Naive thymus-derived CD4-positive, alpha-beta T cell (primary cell): ENCODE results near the gene CENPB. TPM values are rescaled to one million over a fixed set of nuclear protein-coding genes. Genes with fewer than 3 reads are reported as not detected.
A peak's percentile ranks its signal among the peaks of the same experiment; 100 is the strongest.

ENCODE experiments used
- ATAC-seq: fragments of 150-1000 bp; cut with Tn5 transposase; 2 replicates; pipeline ENCODE4 v1.10.0; 2021; ENCODE audit warnings: mild to moderate bottlenecking, moderate library complexity
- CTCF ChIA-PET: fragments of 350-600 bp; sonication (Branson Sonifier 250); formaldehyde crosslinking; loops from one replicate; lab custom pipeline; 2021; ENCODE audit warnings: antibody characterized with exemption; lab: Charles Lee
- POLR2A ChIA-PET: fragments of 350-600 bp; sonication (Branson Sonifier 250); formaldehyde crosslinking; loops from one replicate; lab custom pipeline; 2021; ENCODE audit warnings: antibody characterized with exemption, inconsistent platforms; lab: Charles Lee
- DNase-seq, 9 donors: peaks; one replicate each; pipeline versions ENCODE4 v3.0.0 to v3.0.0-alpha.2; 2020 to 2022; ENCODE audit warnings: mixed read lengths in 1 of 9
- H3K27ac ChIP-seq: one replicate; pipeline ENCODE4 v1.7.0; 2013; ENCODE audit warnings: mild to moderate bottlenecking, low read depth, low read length, moderate library complexity
- H3K27me3 ChIP-seq, 2 donors: one replicate each; pipeline ENCODE4 v1.7.0; 2013; ENCODE audit warnings: low read length in 2 of 2, mild to moderate bottlenecking in 2 of 2, moderate library complexity in 2 of 2; ENCODE audit not compliant: control insufficient read depth in 2 of 2, insufficient read depth in 2 of 2
- H3K36me3 ChIP-seq, 3 experiments: 1 replicate in 2 of 3; 2 replicates in 1 of 3; pipeline ENCODE4 v1.7.0; 2013; ENCODE audit warnings: low read length in 3 of 3, mild to moderate bottlenecking in 3 of 3, moderate library complexity in 1 of 3; ENCODE audit not compliant: insufficient read depth in 3 of 3, control insufficient read depth in 2 of 3
- H3K4me1 ChIP-seq, 2 donors: one replicate each; pipeline ENCODE4 v1.7.0; 2013; ENCODE audit warnings: low read length in 2 of 2, mild to moderate bottlenecking in 2 of 2, moderate library complexity in 1 of 2; ENCODE audit not compliant: control insufficient read depth in 2 of 2, insufficient read depth in 2 of 2
- H3K4me3 ChIP-seq: 2 replicates; pipeline ENCODE4 v1.7.0; 2013; ENCODE audit warnings: mild to moderate bottlenecking, low read length
- H3K9me3 ChIP-seq, 3 experiments: 1 replicate in 2 of 3; 2 replicates in 1 of 3; pipeline ENCODE4 v1.7.0; 2013; ENCODE audit warnings: low read length in 3 of 3; ENCODE audit not compliant: control insufficient read depth in 2 of 3
- H3K27ac Mint-ChIP-seq, 9 donors: one replicate each; pipeline ENCODE4 v1.8.0; 2020 to 2022; ENCODE audit warnings: mixed read lengths in 9 of 9, mild to moderate bottlenecking in 8 of 9, moderate library complexity in 5 of 9, inconsistent platforms in 2 of 9
- H3K27me3 Mint-ChIP-seq, 5 donors: one replicate each; pipeline ENCODE4 v1.8.0; 2021 to 2022; ENCODE audit warnings: mixed read lengths in 5 of 5, mild to moderate bottlenecking in 1 of 5
- H3K36me3 Mint-ChIP-seq, 5 donors: one replicate each; pipeline ENCODE4 v1.8.0; 2020 to 2022; ENCODE audit warnings: mixed read lengths in 5 of 5, mild to moderate bottlenecking in 3 of 5, inconsistent platforms in 1 of 5
- H3K4me1 Mint-ChIP-seq, 7 donors: one replicate each; pipeline ENCODE4 v1.8.0; 2020 to 2022; ENCODE audit warnings: mixed read lengths in 7 of 7, mild to moderate bottlenecking in 3 of 7, inconsistent platforms in 1 of 7
- H3K4me3 Mint-ChIP-seq, 10 donors: one replicate each; pipeline ENCODE4 v1.8.0; 2020 to 2022; ENCODE audit warnings: mild to moderate bottlenecking in 10 of 10, mixed read lengths in 10 of 10, moderate library complexity in 6 of 10, inconsistent platforms in 2 of 10
- H3K9me3 Mint-ChIP-seq, 11 donors: one replicate each; pipeline ENCODE4 v1.8.0; 2020 to 2022; ENCODE audit warnings: mixed read lengths in 11 of 11, mild to moderate bottlenecking in 4 of 11, inconsistent platforms in 1 of 11, moderate library complexity in 1 of 11
- intact Hi-C, 2 donors: fragments of 100-400 bp; cut with micrococcal nuclease; formaldehyde crosslinking; loops; one replicate each; pipeline ENCODE4 v1.15.1; 2023
- polyA plus RNA-seq, 2 donors: library from polyadenylated mRNA; unstranded; fragments of 300-500 nt; fragmentation: Illumina TruSeq; gene quantifications; one replicate each; pipeline ENCODE4 v1.2.3, GENCODE V29; 2021
- total RNA-seq, 6 experiments: library from RNA in 5 of 6; stranded (reverse) in 5 of 6; gene quantifications; 1 replicate in 5 of 6; 2 replicates in 1 of 6; pipeline ENCODE4 v1.2.3 and lab custom pipeline; 2021 to 2026

CENPB gene
- total and polyA plus RNA-seq, 7 experiments from 2014 or later: 1.3 to 73.6 (median 43.2) TPM

DNA sequence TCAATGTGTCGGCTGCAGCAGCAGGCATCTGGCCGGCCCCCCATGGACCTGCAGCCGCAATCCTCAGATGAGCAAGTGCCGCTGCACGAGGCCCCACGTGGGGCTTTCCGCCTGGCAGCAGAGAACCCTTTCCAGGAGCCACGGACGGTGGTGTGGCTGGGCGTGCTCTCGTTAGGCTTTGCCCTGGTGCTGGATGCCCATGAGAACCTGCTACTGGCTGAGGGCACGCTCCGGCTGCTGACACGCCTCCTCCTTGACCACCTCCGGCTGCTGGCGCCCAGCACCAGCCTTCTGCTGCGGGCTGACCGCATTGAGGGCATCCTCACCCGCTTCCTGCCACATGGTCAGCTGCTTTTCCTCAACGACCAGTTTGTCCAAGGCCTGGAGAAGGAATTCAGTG lies 37.3 kb upstream of the CENPB start:
- no peak for DNase-seq
- Histone ChIP-seq H3K27ac (no peak overlapping the region), H3K9me3 (no peaks in the 10 kb centered on the region), H3K4me3 (no peak overlapping the region), H3K27me3 (no peaks in the 10 kb centered on the region), H3K4me1 (peaks cover 8 to 16% of the 10 kb centered on the region in 2 donors), H3K36me3 (peaks cover 8 to 43% (median 14%) of the 10 kb centered on the region in 3 experiments)
- intact Hi-C loops: no loop called here
- ChIA-PET CTCF (no interaction called here), POLR2A (interaction anchor here (0.6 kb wide), 1 partner anchor 56 kb away, joined by 8 read pairs; no protein-coding TSS in a partner anchor)
- no peak for ATAC-seq
- Mint-ChIP-seq H3K9me3 (peaks cover 0 to 1% (median 0%) of the 10 kb centered on the region in 11 donors), H3K4me1 (peaks cover 6 to 27% (median 23%) of the 10 kb centered on the region in 7 donors), H3K27me3 (no peaks in the 10 kb centered on the region), H3K27ac (no peak overlapping the region), H3K4me3 (peak overlapping the region in 1 of 10 donors; percentile 56), H3K36me3 (peaks cover 0 to 20% (median 8%) of the 10 kb centered on the region in 5 donors)

- Mint-ChIP-seq H3K27me3 (no peaks in the 10 kb centered on the region), H3K27ac (peak overlapping the region; percentile 69 to 99 (median 96)), H3K36me3 (peaks cover 0 to 18% (median 7%) of the 10 kb centered on the region in 5 donors), H3K9me3 (peaks cover 0 to 1% (median 0%) of the 10 kb centered on the region in 11 donors), H3K4me1 (peaks cover 6 to 40% (median 31%) of the 10 kb centered on the region in 7 donors), H3K4me3 (peak overlapping the region; percentile 38 to 95 (median 90))
- H3K36me3 ChIP-seq: peaks cover 8 to 43% (median 14%) of the 10 kb centered on the region in 3 experiments
- no peak for ATAC-seq
- H3K4me3 ChIP-seq: no peak overlapping the region
- intact Hi-C loops: loop anchor here in 1 of 2 donors (2.0 kb wide), 1 partner anchor 217 kb away; no protein-coding TSS in a partner anchor
- H3K4me1 ChIP-seq: peaks cover 20 to 24% of the 10 kb centered on the region in 2 donors
- no peak for DNase-seq
- CTCF ChIA-PET: interaction anchor here (1.1 to 5.6 kb wide), 2 partner anchors 26 to 34 kb away, joined by 3 to 82 read pairs; partner anchors contain the start of genes CDC25B and CENPB
- H3K9me3 ChIP-seq: no peaks in the 10 kb centered on the region
- H3K27ac ChIP-seq: no peak overlapping the region
- POLR2A ChIA-PET: interaction anchor here (1.0 to 13.1 kb wide), 7 partner anchors 17 to 54 kb away, joined by 3 to 134 read pairs (median 11); partner anchors contain the start of genes ADISSP, CDC25B and SPEF1
- no peaks in the 10 kb centered on the region for H3K27me3 ChIP-seq
Measured at GRCh38 chr20:3821996-3822395, 35.5 kb upstream of the CENPB start.

GRCh38 chr20:3820901-3821727 lies 34.6 kb upstream of the CENPB start:
- peak overlapping the region; percentile 90 for H3K4me3 ChIP-seq
- H3K4me1 Mint-ChIP-seq: peaks cover 14 to 45% (median 38%) of the 10 kb centered on the region in 7 donors

GRCh38 chr20:3820048-3820900 lies 33.7 kb upstream of the CENPB start, which contains the start of gene AP5S1:
TSS of gene AP5S1 (plus strand) at chr20:3820547. CDS start at chr20:3822118, 1,571 bp downstream.
- H3K4me3 Mint-ChIP-seq: peak within 1 kb of the TSS; percentile 85 to 95 (median 92)
- H3K27ac Mint-ChIP-seq: peak within 1 kb of the TSS; percentile 94 to 99 (median 97)
- ATAC-seq (peak; percentile 92), DNase-seq (peak; percentile 87 to 96 (median 92))
- Histone ChIP-seq H3K27ac (peak within 1 kb of the TSS; percentile 98), H3K4me3 (peak within 1 kb of the TSS; percentile 90), H3K9me3 (no peaks in the 10 kb centered on the region), H3K36me3 (peaks cover 8 to 28% (median 14%) of the 10 kb centered on the region in 3 experiments), H3K4me1 (peaks cover 35 to 41% of the 10 kb centered on the region in 2 donors), H3K27me3 (no peaks in the 10 kb centered on the region)
- intact Hi-C loops: loop anchor here (1.0 to 2.0 kb wide), 15 partner anchors 9 to 265 kb away; partner anchors contain the start of genes CENPB (in 2 of the 2), MAVS (in 2 of the 2), PANK2 (in 2 of the 2) and ADISSP (in 1 of the 2)
- H3K4me1 Mint-ChIP-seq: peaks cover 19 to 54% (median 47%) of the 10 kb centered on the region in 7 donors
- H3K36me3 Mint-ChIP-seq: peaks cover 0 to 10% (median 5%) of the 10 kb centered on the region in 5 donors
- peaks cover 0 to 1% (median 0%) of the 10 kb centered on the region in 11 donors for H3K9me3 Mint-ChIP-seq
- ChIA-PET CTCF (interaction anchor here (0.6 to 5.6 kb wide), 13 partner anchors 8 to 1737 kb away, joined by 3 to 82 read pairs (median 5); partner anchors contain the start of genes CDC25B and CENPB), POLR2A (interaction anchor here (0.7 to 13.1 kb wide), 15 partner anchors 11 to 641 kb away, joined by 3 to 134 read pairs (median 6); partner anchors contain the start of genes ADISSP, CDC25B, CENPB and SPEF1)
- H3K27me3 Mint-ChIP-seq: no peaks in the 10 kb centered on the region

More at GRCh38 chr20:3820901-3821727, 34.6 kb upstream of the CENPB start:
- peaks cover 8 to 35% (median 14%) of the 10 kb centered on the region in 3 experiments for H3K36me3 ChIP-seq
- H3K27me3 Mint-ChIP-seq: no peaks in the 10 kb centered on the region
- peak overlapping the region; percentile 98 for H3K27ac ChIP-seq
- POLR2A ChIA-PET: interaction anchor here (0.7 to 13.1 kb wide), 17 partner anchors 11 to 642 kb away, joined by 3 to 134 read pairs (median 5); partner anchors contain the start of genes ADISSP, CDC25B, CENPB and SPEF1
- ATAC-seq: no peak
- CTCF ChIA-PET: interaction anchor here (0.6 to 5.6 kb wide), 14 partner anchors 9 to 1736 kb away, joined by 3 to 82 read pairs (median 4); partner anchors contain the start of genes CDC25B and CENPB
- peaks cover 27 to 33% of the 10 kb centered on the region in 2 donors for H3K4me1 ChIP-seq
- peak overlapping the region; percentile 94 to 99 (median 97) for H3K27ac Mint-ChIP-seq
- peaks cover 0 to 10% (median 5%) of the 10 kb centered on the region in 5 donors for H3K36me3 Mint-ChIP-seq
- H3K9me3 ChIP-seq: no peaks in the 10 kb centered on the region
- H3K27me3 ChIP-seq: no peaks in the 10 kb centered on the region
- intact Hi-C loops: loop anchor here (1.0 to 2.0 kb wide), 15 partner anchors 10 to 264 kb away; partner anchors contain the start of genes CENPB (in 2 of the 2), MAVS (in 2 of the 2), PANK2 (in 2 of the 2) and ADISSP (in 1 of the 2)
- peak overlapping the region; percentile 85 to 95 (median 92) for H3K4me3 Mint-ChIP-seq
- no peak for DNase-seq
- H3K9me3 Mint-ChIP-seq: peaks cover 0 to 1% (median 0%) of the 10 kb centered on the region in 11 donors

DNA sequence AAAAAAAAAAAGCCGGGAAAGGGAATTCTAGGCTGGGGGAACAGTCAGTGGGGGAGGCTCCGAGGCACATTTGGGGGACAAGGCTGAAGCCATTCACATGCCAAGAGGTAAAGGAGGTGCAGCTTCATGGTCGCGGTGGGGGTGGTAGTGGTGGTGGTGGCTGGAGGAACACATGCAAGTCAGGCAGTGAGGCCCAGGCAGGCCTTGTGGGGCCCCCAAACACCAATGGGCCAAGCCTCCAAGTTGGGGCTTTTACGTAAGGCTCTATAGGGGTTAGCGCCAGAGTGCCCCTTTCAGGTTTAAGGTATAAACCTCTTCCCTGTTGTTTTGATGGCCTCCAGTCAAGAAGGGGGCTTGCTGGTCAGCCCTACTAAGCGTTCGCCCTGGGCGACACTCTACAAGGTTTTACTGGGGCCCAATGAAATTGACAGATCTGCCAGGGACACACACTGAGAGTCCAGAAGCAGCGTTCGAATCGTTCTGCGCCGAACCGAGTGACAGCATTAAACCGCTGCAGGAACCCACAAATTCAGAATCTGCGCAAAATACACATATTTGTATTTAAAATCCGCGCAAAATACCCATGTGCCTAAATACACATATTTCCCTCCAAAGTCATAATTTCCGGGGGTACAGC lies 33.0 kb upstream of the CENPB start:
- H3K9me3 Mint-ChIP-seq: peaks cover 0 to 1% (median 0%) of the 10 kb centered on the region in 11 donors
- ChIA-PET CTCF (interaction anchor here (0.7 to 5.6 kb wide), 7 partner anchors 7 to 207 kb away, joined by 3 to 82 read pairs (median 6); partner anchors contain the start of genes CDC25B and CENPB), POLR2A (interaction anchor here (0.5 to 13.1 kb wide), 11 partner anchors 24 to 1042 kb away, joined by 3 to 134 read pairs (median 9); partner anchors contain the start of genes ADISSP, CDC25B, CENPB and SPEF1)
- H3K4me3 Mint-ChIP-seq: peak overlapping the region; percentile 66 to 95 (median 88)
- H3K36me3 ChIP-seq: peaks cover 8 to 20% (median 12%) of the 10 kb centered on the region in 3 experiments
- H3K27me3 ChIP-seq: no peaks in the 10 kb centered on the region
- peaks cover 39 to 48% of the 10 kb centered on the region in 2 donors for H3K4me1 ChIP-seq
- intact Hi-C loops: loop anchor here (1.0 to 2.0 kb wide), 15 partner anchors 8 to 266 kb away; partner anchors contain the start of genes CENPB (in 2 of the 2), MAVS (in 2 of the 2), PANK2 (in 2 of the 2) and ADISSP (in 1 of the 2)
- H3K4me1 Mint-ChIP-seq: peaks cover 19 to 55% (median 50%) of the 10 kb centered on the region in 7 donors
- peak overlapping the region; percentile 98 for H3K27ac ChIP-seq
- H3K36me3 Mint-ChIP-seq: peaks cover 0 to 6% (median 5%) of the 10 kb centered on the region in 5 donors
- ATAC-seq: no peak
- DNase-seq: no peak
- H3K27me3 Mint-ChIP-seq: no peaks in the 10 kb centered on the region
- no peaks in the 10 kb centered on the region for H3K9me3 ChIP-seq
- peak overlapping the region; percentile 90 for H3K4me3 ChIP-seq
- H3K27ac Mint-ChIP-seq: peak overlapping the region; percentile 90 to 98 (median 95)
